Activated CD8-positive, alpha-beta memory T cell treated with anti-CD3 and anti-CD28 coated beads for 48 hours (primary cell): Measurements from ENCODE around the gene SCRT2.
"Not testable (repeated sequence)": the region's sequence is repeated elsewhere in the genome, so short reads cannot be mapped to it uniquely, and the experiment has no call there.

Experiments used
- DNase-seq, 3 experiments: peaks; one replicate each; pipeline ENCODE4 v3.0.0-alpha.2; 2020; ENCODE audit warnings: low read depth in 2 of 3, low spot score in 2 of 3

SCRT2 gene

DNA sequence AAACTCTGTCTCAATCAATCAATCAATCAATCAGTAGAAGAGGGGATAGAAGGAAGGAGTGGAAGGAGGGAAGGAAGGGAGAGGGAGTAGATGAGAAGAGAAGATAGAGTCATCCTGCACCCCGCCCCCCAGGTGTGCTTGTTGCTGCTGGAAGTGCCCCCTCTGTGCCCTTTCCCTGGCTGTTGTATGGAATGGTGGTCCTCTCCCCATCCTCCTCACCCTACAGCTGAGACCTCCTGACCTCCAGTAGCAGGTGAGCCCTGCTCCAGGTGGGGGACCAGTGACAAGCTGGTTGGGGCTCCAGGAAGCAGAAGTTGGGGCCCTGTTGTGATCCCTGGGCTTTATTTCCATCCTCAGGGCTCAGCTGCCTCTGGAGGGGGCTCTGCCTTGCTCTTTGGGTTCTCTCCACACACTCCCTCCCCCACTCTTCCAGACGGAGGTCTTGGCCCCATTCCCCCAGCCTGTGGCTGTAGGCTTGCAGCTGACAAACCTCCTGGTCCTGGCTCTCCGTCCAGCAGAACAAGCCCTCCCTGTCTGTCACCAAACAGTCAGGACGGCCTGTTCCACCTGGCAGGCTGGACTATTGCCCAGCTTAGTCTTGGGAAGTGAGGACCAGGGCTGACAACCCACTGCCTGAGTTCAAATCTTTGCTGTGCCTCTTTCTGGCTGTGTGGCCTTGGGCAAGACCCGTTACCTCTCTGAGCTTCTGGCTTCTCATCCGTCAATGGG is 26.0 kb upstream of the SCRT2 start:
- no peak for DNase-seq

DNA sequence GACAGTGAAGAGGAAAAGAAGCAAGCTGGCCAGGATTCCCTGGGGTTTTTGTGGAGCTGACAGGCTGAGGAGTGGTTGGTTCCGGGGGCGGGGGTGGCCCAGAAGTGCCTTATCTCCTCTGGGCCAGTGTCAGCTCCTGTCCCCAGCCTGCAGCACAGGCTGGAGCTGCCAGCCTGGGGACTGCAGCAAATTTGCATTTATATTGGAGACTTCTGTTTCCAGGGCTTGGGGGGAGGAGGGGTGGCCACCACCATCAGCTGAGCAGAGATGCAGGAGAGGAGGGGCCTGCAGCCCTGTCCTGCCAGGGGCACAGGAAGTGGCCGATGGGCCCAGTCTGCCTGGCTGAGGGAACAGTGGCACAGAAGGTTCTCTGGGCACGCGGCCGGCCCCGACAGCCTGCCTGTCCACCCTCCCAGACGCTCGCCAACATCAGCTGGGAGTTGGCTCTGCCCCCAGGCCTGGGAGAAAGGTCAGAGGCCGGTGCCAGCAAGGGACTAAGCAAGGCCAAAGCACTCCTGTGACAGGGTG is 24.3 kb upstream of the SCRT2 start:
- DNase-seq, result no peak

DNA sequence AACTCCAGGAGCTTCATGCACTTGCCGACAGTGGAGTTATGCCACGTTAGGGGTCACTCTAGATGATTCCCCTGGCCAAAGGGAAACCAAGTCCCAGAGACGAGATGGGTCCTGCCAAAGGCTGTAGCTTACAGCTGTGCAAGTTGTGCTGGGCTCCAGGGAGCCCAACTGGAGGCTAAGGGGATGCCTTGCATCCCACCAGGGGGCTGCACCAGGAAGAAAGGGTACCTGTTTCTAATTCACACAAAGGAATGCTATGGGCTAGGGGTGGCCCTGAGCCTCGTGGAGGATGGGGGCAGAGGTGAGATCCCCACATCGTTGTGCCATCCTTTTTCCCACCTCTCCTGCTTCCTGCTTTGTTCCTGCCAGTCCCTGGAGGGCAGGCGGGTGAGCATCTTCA is 23.7 kb upstream of the SCRT2 start:
- no peak for DNase-seq

DNA sequence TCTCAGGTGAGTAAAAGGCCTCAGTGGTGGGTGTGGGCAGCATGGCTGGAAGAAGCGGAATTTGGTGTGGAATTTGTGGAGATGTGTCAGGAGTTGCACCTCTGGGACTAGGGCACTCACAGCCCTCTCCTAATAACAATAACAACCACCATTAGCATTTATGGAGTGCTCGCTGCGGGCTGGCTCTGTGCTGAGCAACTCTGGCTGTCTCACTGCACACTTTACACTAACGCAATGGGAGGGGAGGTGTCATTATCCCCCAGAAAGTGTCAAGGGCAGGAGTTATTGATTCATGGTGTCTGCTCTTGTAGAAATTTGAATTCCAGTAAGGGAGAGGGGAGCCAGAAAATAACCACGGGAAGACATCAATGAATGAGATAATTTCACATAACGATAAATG is 22.7 kb upstream of the SCRT2 start:
- no peak for DNase-seq

DNA sequence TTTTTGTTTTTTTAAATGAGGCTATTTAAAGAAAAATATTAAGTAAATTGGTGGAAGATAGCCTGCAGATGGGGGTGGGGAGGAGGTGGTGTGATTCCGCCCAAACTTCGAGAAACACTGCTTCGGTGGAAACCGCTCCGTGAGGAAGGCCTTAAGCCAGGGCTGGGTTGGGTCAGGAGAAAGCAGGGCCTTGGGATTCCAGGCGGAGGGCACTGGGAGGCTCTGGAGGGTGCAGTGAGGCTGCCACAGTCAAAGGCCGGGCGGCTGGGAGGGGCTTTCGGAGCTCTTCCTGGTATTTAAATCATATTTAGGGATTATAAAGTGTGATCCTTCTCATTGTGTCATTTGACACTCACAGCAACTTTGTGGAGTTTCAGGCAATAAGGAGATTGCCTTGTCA is 22.2 kb upstream of the SCRT2 start:
- DNase-seq, result no peak

DNA sequence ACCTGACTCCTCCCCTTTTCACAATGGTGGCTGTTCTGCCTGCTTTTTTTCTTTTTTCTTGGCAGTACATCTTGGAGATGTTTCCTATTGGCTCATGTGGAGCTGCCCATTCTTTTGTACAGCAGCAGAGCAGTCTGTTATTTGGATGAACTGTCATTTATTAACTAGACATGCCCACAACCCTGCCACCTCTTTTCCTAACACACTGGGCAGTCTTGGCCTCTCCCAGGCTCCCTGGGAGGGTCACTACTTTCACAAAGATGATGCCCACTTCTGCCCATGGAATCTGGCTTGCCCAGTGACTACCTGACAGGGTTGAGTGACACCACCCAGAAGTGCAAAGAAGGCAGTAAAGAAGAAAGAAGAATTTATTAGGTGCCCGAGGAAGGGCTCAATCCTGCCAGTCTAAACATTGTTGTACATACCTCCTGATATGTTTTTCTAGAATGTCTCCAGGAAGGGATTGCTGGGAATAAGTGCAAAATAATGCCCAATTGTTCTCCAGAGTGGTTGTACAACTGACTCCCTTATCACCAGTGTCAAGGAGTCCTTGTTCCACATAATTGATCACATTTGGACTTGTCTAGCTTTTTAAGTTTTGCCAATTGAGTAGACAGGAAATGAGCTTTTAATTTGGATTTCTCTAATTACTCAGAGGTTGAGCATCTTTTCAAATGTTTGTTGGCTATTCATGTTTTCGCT is 19.7 kb upstream of the SCRT2 start:
- no peak for DNase-seq

DNA sequence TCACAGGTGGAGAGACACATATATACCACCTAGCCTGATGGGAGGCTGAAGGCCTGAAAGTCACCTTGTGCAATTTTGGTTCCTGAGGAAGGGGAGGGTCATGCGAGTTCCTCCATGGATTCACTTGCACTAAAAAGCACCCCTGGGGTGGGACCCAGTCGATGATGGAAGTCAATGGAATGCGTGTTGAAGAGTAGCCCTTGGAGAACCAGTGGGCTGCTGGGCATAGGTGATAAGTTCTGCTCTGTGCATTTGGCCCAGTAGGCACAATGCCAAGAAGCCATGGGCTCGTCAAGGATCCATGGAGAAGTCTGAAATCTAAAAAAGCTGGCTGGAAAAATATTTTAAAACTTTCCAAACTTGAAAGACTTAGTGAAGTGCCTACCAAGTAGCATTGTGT is 18.9 kb upstream of the SCRT2 start:
- DNase-seq, result no peak

DNA sequence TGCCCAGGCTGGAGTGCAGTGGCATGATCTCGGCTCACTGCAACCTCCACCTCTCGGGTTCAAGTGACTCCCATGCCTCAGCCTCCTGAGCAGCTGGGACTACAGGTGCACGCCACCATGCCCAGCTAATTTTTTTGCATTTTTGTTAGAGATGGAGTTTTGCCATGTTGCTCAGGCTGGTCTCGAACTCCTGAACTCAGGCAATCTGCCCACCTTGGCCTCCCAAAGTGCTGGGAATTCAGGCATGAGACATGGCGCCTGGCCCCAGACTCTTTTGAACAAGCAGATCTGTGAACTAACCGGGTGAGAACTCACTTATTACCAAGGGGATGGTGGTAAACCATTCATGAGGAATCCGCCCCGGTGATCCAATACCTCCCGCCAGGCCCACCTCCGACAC is 18.2 kb upstream of the SCRT2 start:
- not testable (repeated sequence) for DNase-seq

DNA sequence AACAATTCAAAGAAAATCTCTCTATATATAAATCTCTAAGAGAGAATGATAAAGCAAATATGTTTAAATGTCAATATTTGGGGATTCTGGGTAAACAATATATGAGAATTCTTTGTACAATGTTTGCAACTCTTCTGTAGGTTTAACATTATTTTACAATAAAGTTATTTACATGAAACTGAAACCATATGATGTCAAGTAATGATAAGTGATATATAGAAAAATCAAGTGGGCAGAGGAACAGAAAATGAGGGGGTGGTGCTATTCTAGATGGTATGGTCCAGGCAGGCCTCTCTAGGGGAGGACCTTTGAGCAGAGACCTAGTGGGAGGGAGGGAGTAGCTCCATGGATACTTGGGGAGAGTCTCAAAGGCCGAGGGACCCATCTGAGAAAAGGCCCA is 16.4 kb upstream of the SCRT2 start:
- no peak for DNase-seq

DNA sequence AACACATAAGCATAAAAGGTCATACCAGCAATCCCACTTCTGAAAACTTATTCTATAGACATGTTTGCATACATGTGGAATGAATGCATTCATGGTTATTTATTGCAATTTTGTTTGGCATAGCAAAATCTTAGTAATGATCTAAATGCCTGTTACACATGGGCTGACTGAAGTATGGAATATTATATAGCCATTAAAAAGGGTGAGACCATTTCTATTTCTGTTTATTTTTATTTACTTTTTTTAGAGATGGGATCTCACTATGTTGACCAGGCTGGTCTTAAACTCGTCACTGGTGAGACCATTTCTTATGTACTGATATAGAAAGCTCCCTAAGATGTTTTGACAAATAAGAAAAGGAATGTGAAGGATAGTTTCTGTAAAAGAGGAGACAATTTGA is 14.3 kb upstream of the SCRT2 start:
- no peak for DNase-seq

DNA sequence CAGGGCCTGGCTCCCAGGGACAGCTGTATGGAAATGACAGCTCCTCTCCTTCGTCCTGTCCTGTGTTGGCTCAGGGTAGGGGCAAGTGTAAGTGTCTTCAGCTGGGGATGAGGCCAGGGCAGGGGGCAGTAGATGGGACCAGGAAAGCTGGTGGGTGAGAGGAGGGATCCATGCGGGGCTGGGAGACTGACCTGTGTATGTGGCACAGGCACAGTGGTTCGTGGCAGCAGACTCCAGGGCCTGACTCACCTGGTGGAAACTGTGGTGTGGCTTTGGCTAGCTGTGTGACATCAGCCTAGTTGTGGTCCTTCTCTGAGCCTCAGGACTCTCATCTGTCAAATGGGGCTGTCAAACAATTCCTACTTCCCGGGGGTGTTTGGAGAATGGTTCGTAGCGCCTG is 13.7 kb upstream of the SCRT2 start:
- DNase-seq, result no peak

DNA sequence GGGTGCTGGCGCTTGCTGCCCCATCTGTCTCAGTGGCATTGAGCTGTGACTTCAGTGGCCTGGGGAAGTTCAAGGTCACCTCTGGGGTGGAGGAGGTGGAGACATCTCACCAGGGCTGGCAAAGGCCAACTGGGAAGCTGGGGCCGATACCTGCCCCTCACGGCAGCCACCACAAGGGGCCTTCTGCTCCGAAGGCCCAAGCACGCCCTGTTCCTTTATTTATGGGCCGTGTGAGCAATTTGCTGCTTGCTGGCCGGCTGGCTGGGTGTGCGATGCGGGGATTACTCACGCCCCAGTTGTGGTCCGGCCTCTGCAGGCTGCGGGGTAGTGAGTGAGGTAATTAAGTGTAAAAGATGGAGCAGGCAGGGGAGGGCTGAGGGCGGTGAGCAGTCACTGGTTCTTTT is 13.2 kb upstream of the SCRT2 start:
- no peak for DNase-seq

DNA sequence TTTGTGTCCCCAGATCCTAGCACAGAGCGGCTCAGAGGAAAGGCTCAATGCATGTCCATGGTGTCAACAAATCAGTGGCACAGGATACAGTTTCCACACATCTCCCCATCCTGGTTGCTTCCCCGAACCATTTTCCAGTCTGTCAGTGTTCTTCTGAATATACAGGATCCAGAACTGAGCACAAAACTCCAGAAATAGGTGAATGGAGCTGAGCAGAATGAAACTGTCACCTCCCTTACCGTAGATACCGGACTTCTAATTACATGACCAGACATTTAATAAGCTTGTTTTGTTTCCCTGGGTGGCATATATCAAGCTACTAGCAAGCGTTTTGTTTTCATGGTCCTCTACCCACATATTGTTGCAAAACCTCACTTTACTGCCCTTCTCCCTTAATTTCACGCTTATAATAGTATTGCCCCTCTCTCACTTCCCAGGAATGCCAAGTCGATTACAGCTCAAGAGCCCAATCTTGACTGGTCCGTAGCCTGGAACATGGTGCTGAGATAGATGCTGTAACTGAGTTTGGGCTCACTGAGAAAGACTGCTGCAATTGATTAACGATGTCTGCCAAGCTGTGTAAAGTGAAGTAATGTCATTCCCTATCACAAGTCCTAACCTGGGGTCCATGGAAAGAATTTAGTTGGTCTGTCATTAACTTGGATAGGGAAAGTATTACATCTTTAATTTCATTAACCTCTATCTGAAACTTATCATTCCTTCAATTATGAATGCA is 12.0 kb upstream of the SCRT2 start:
- no peak for DNase-seq

DNA sequence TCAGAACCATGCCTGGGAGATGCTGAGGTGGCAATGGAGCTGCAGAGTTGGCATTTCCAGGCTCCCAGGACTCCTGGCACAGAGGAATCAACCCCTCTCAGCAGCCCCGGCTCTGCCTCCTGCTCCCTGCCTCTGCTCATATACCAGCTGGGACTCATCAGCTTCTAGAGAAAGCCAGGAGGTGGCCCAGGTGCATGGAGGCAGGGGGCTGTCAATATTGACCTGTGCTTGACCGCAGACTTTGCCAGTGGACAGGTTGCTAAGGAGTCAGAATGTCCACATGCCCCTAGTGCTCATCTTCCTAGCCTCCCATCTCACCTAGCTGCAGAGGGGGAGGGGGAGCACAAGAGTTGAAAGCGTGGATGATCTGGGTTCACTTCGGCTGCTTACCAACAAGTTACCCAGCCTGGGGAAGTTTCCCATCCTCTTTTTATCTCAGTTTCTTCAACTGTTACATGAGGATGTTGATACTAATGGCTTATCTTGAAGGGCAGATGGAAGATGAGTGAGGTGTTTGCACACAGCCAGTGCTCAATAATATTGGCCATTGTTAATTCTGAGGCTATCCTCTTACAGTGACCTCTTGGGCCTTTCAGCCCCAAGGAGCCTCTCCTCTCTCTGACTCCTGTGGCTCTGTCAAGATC is 9.2 kb upstream of the SCRT2 start:
- DNase-seq, result no peak

DNA sequence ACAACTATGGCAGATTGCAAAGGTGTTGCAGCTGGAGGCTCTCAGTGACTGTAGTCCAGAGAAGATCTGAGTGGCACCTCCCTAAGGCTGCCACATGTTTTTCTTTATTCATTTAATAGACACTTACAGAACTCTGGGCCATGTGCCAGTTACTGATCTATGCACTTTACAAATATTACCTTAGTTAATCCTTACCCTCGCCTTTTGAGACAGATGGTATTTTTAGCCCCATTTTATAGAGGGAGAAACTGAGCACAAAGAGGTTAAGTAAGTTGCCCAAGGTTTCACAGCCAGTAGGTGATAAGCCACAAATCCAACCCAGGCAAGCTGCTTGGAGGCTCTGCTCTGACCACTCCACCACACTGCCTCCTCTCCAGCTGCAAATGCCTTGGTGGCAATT is 6.5 kb upstream of the SCRT2 start:
- no peak for DNase-seq

DNA sequence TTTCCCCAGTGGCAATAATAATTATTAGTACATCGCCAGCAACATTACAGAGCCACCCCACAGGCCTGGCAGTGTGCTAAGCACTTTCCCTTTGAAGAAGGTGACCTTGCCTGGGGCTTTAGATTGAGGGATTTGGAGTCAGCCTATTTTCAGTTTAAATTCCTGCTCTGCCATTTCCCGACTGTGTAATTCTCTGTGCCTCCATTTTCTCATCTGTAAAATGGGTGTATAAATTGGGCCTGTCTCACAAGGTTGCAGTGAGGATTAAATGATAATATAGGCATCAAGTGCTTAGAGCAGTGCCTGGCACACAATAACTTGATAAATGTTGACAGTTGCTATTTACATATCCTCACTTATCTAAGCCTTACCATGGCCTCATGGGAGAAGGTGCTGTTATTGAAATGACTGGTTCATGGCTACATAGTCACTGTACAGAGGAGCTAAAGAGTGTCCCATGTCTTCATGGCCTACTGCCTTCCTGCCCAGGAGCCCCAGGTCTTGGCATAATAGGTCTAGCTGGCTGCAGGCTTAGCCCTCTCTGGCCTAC is 5.1 kb upstream of the SCRT2 start:
- DNase-seq, result no peak

DNA sequence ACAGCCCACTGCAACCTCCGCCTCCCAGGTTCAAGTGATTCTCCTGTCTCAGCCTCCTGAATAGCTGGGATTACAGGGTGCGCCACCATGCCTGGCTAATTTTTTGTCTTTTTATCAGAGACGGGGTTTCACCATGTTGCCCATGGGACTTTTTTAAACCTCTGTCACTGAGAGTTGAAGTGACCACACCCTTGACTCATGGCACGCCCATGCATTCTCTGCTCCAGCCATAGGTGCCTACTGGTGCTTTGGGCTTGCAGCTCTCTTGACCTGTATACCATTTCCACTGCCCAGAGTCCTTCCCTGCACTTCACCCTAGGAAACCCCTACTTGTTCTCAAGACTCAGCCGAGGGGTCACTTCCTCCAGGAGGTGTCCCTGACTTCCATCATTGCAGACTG is 2.4 kb upstream of the SCRT2 start:
- DNase-seq, result no peak

DNA sequence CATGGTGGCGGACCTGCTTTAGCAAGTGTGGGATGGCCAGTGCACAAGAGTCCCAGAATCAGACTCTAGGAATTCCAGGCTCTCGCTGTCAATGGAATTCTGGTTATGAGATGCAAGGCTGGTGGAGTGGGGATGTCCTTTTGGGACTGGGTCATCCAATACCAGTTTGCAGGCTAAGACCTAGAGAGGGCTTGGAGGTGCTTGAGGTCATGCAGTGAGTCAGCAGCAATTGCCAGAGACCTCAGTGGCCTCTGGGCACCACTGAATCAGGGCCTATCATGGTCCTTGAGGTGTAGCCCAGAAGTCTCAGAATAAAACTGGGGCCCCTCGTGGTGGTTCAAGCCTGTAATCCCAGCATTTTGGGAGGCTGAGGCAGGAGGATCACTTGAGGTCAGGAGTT is 1.4 kb upstream of the SCRT2 start:
- no peak for DNase-seq

DNA sequence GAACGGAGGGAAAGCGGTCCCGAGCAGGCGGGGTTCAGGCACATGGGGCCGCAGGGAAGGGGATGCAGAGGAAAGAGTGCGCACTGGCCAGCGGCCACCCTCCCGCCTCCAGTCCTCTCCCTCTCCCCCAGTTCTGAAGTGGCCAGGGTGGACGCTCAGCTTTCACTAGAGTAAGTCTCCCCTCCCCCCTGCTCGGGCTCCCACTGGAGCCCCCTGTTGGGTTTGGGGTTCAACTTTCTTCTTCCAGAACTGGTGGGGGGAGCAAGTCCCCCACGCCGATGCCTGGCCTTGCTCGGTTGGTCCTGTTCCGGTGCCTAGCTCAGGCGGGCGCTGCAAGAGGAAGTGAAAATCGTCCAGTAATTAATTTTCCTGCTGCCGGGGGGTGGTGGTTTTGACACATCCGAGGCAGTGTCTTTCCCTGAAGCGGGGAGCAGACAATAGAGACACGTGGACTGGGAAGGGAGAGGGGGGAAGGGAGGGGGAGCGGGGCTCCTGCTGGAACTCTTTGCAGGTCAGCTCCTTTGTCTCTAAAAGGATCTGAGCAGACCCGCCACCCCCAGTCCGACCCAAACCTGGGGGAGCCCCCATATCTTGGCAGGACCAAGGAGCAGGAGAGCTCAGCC is 824 bp upstream of the SCRT2 start:
- no peak for DNase-seq

DNA sequence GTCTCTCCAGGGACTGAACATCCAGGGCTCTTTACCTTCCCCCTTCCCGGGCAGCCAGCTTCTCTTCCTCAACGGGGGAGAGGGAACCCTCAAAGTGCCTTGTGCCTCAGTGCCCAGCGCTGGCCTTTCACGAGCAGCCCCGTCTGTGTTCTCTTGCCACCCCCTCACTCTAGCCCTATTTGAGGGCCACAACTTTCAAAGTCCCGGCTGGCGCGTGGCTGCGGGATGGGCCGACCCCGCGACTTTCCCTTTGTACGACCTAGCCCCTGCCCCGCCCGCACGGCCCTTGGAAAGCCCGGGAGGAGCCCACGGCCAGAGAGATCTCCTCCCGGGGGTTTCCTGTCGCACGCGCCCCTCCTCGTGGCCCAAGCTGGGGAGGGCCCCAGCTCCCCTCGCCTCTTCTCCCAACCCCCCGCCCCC is 559 bp downstream of the SCRT2 start:
- DNase-seq, result no peak

DNA sequence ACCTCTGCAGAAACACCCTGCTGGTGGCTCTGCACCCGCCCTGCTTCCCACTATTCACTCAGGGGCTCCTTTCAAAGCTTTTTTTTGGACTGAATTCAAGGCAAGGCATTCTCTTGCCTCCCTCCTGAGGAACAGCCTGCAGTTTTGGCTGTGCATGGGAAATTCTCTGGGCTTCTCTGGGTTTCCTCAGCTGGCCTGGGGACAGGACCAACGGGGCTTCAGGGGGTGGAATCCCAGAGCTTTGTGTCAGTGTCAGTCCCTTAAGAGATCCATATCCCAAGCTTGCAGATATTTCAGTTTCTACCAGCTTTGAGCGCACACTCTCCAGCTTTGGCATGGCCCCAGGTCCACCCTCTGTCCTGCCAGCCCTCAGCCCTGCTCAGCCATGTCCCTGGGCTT is 2.0 kb downstream of the SCRT2 start:
- no peak for DNase-seq
